Neuronal stem cell (in vitro differentiated cells): Measurements from ENCODE around the gene GPD1.

ENCODE experiments used
- DNase-seq: peaks from one replicate; pipeline ENCODE4 v3.0.0-alpha.2; 2013; ENCODE audit warnings: low spot score
- H2AFZ ChIP-seq: one replicate; pipeline ENCODE4 v1.6.1; 2013; ENCODE audit warnings: mild to moderate bottlenecking, low read length, inconsistent platforms
- H2AK5ac ChIP-seq: 2 replicates; pipeline ENCODE4 v1.6.1; 2013; ENCODE audit warnings: low read depth, mild to moderate bottlenecking, inconsistent platforms, low read length, moderate library complexity, mixed read lengths
- H2BK120ac ChIP-seq: 2 replicates; pipeline ENCODE4 v1.6.1; 2013; ENCODE audit warnings: low read depth, mild to moderate bottlenecking, inconsistent platforms, low read length, moderate library complexity, mixed read lengths
- H2BK12ac ChIP-seq: one replicate; pipeline ENCODE4 v1.6.1; 2013; ENCODE audit warnings: low read length, inconsistent platforms
- H2BK15ac ChIP-seq: 2 replicates; pipeline ENCODE4 v1.6.1; 2013; ENCODE audit warnings: mild to moderate bottlenecking, low read length, inconsistent platforms, mixed read lengths
- H2BK5ac ChIP-seq: one replicate; pipeline ENCODE4 v1.6.1; 2013; ENCODE audit warnings: inconsistent platforms, mild to moderate bottlenecking, low read length, moderate library complexity
- H3K14ac ChIP-seq: one replicate; pipeline ENCODE4 v1.6.1; 2013; ENCODE audit warnings: low read length, inconsistent platforms
- H3K18ac ChIP-seq: 2 replicates; pipeline ENCODE4 v1.6.1; 2013; ENCODE audit warnings: low read length, inconsistent platforms
- H3K23ac ChIP-seq: 2 replicates; pipeline ENCODE4 v1.6.1; 2013; ENCODE audit warnings: low read depth, mild to moderate bottlenecking, mixed read lengths, low read length, inconsistent platforms; ENCODE audit not compliant: poor library complexity
- H3K27ac ChIP-seq: replicated peaks from 3 replicates; pipeline ENCODE4 v1.5.1; 2013; ENCODE audit warnings: low read length, inconsistent platforms
- H3K27me3 ChIP-seq, 3 experiments: 2 replicates each; pipeline ENCODE4 v1.6.1; 2013; ENCODE audit warnings: low read length in 3 of 3, mild to moderate bottlenecking in 2 of 3, inconsistent platforms in 1 of 3, low read depth in 1 of 3, mixed read lengths in 1 of 3, moderate library complexity in 1 of 3; ENCODE audit not compliant: control insufficient read depth in 3 of 3, insufficient read depth in 3 of 3
- H3K36me3 ChIP-seq, 2 donors: replicated peaks in 1 of 2; 2 replicates each; pipeline ENCODE4 v1.6.1; 2013; ENCODE audit warnings: low read length in 2 of 2; ENCODE audit not compliant: control insufficient read depth in 2 of 2, insufficient read depth in 2 of 2
- H3K4ac ChIP-seq: 2 replicates; pipeline ENCODE4 v1.6.1; 2013; ENCODE audit warnings: inconsistent platforms, mild to moderate bottlenecking, low read length, moderate library complexity
- H3K4me1 ChIP-seq, 2 donors: 1 replicate in 1 of 2; 2 replicates in 1 of 2; pipeline ENCODE4 v1.6.1; 2013; ENCODE audit warnings: low read length in 2 of 2, low read depth in 1 of 2; ENCODE audit not compliant: control insufficient read depth in 2 of 2, insufficient read depth in 1 of 2
- H3K4me2 ChIP-seq: one replicate; pipeline ENCODE4 v1.6.1; 2013; ENCODE audit warnings: mild to moderate bottlenecking, low read length, inconsistent platforms; ENCODE audit not compliant: insufficient read depth, poor library complexity, severe bottlenecking
- H3K4me3 ChIP-seq, 2 donors: 2 replicates each; pipeline ENCODE4 v1.5.1; 2013; ENCODE audit warnings: low read length in 2 of 2, mild to moderate bottlenecking in 2 of 2, inconsistent platforms in 1 of 2, moderate library complexity in 1 of 2
- H3K79me1 ChIP-seq: one replicate; pipeline ENCODE4 v1.6.1; 2013; ENCODE audit warnings: low read depth, mild to moderate bottlenecking, inconsistent platforms, low read length, moderate library complexity
- H3K9ac ChIP-seq: one replicate; pipeline ENCODE4 v1.6.1; 2013; ENCODE audit warnings: mild to moderate bottlenecking, low read depth, low read length, inconsistent platforms; ENCODE audit not compliant: poor library complexity
- H3K9me3 ChIP-seq, 2 donors: replicated peaks in 1 of 2; 2 replicates each; pipeline versions ENCODE3 to v1.6.1; 2013; ENCODE audit warnings: low read length in 2 of 2, mild to moderate bottlenecking in 2 of 2, inconsistent platforms in 1 of 2, low read depth in 1 of 2, mixed read lengths in 1 of 2, moderate library complexity in 1 of 2; ENCODE audit not compliant: control insufficient read depth in 2 of 2, insufficient read depth in 1 of 2
- H4K8ac ChIP-seq: one replicate; pipeline ENCODE4 v1.6.1; 2013; ENCODE audit warnings: low read depth, mild to moderate bottlenecking, inconsistent platforms, low read length, moderate library complexity
- H4K91ac ChIP-seq: one replicate; pipeline ENCODE4 v1.6.1; 2013; ENCODE audit warnings: low read length, low read depth, mild to moderate bottlenecking, inconsistent platforms; ENCODE audit not compliant: poor library complexity
- WGBS, 2 donors: extraction: QIAGEN DNeasy Blood & Tissue Kit; methylation state at CpG; one replicate each; pipeline ENCODE4 v1.1.7; 2013; ENCODE audit warnings: missing lambda C conversion rate in 2 of 2, mixed read lengths in 1 of 2; ENCODE audit not compliant: insufficient read length in 2 of 2, insufficient replicate concordance in 1 of 2; ENCODE audit errors: extremely low coverage in 2 of 2; 5-methylcytosine and 5-hydroxymethylcytosine counted together

Gene GPD1

DNA sequence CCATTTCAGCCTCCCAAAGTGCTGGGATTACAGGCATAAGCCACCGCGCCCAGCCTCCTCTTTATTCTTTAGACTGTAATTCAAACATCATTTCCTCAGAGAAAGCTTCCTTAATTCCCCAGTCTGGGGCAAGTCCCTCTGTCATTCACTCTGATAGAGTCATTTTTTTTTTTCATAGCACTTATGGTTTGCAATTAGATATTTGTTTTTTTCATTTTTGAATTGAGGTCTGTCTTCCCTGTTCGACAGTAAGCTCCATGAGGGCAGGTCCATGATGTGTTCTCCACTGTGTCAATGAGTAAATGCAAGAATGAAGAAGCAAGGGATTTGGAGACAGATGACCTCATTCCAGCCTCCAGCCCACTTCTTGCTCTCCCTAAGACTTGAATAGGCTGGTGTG is 34.3 kb upstream of the GPD1 start:
- Histone ChIP-seq H3K27ac (no peak overlapping the region), H3K18ac (no peak overlapping the region), H3K36me3 (no peaks in the 10 kb centered on the region), H4K8ac (no peak overlapping the region), H2BK15ac (no peak overlapping the region), H3K9me3 (no peaks in the 10 kb centered on the region), H3K4ac (no peak overlapping the region), H3K79me1 (no peaks in the 10 kb centered on the region), H2BK120ac (no peak overlapping the region), H3K4me2 (no peak overlapping the region), H2BK5ac (no peak overlapping the region), H3K14ac (no peak overlapping the region), H3K9ac (no peak overlapping the region), H3K27me3 (no peaks in the 10 kb centered on the region), H2AFZ (no peak overlapping the region), H4K91ac (no peak overlapping the region), H2AK5ac (no peak overlapping the region), H3K23ac (no peak overlapping the region), H3K4me3 (no peak overlapping the region), H2BK12ac (no peak overlapping the region), H3K4me1 (peaks cover 8 to 34% of the 10 kb centered on the region in 2 donors)
- DNase-seq: no peak
- no CpG with 5 or more reads among the region's 3 CpGs for WGBS, 2 donors

DNA sequence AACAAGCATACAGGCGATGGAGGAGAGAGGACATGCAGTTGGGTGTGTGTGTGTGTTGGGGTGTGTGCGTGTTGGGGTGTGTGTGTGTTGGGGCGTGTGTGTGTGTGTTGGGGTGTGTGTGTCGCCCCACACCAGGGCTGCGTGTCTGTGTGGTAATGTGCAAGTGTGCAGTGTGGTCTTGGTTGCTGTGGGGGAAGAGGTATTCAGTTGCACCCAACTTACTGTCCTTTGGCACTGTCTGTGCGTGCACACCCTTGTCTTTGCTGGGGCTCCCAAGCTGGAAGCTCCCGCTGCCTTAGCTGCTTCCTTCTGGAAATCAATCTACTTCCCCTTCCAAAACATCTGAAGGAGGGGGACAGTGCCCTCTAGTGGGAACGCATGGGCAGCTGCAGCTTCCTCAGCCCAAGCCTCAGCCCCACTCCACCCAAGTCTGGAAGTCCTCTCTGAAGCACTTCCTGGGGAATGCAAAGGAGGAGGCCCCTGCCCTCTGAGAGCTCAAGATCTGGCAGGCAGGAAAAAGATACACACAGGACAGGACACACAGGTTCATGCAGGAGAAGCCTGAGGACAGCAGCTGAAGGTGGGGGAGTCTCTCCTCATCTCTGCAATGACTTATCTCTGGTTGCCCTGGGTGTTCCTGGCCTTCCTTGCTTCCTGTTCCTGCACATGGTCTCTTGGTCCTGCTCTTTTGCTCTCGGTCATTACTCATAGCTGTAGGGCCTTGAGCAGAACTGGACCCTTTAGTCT is 33.3 kb upstream of the GPD1 start:
- H2BK15ac ChIP-seq: no peak overlapping the region
- DNase-seq: peak; percentile 80
- H3K79me1 ChIP-seq: no peaks in the 10 kb centered on the region
- H3K23ac ChIP-seq: no peak overlapping the region
- H3K4ac ChIP-seq: no peak overlapping the region
- H3K4me3 ChIP-seq: no peak overlapping the region
- H3K18ac ChIP-seq: peak overlapping the region; percentile 50
- H4K8ac ChIP-seq: no peak overlapping the region
- H3K36me3 ChIP-seq: no peaks in the 10 kb centered on the region
- no peak overlapping the region for H3K14ac ChIP-seq
- no peak overlapping the region for H3K9ac ChIP-seq
- H2BK5ac ChIP-seq: no peak overlapping the region
- peak overlapping the region; percentile 39 for H2AFZ ChIP-seq
- H3K9me3 ChIP-seq: no peaks in the 10 kb centered on the region
- H2BK120ac ChIP-seq: no peak overlapping the region
- no peak overlapping the region for H4K91ac ChIP-seq
- no peaks in the 10 kb centered on the region for H3K27me3 ChIP-seq
- H2BK12ac ChIP-seq: no peak overlapping the region
- H3K4me1 ChIP-seq: peaks cover 10 to 38% of the 10 kb centered on the region in 2 donors
- H3K27ac ChIP-seq: no peak overlapping the region
- no peak overlapping the region for H2AK5ac ChIP-seq
- WGBS, 2 donors: 100% methylated on average over 2 of the region's 9 CpGs; no CpG with 5 or more reads in 1 of the 2 donors
- H3K4me2 ChIP-seq: no peak overlapping the region

GRCh38 chr12:50072198-50072907 is 31.5 kb upstream of the GPD1 start:
- Histone ChIP-seq H4K91ac (peak overlapping the region; percentile 87), H3K9me3 (no peaks in the 10 kb centered on the region), H3K36me3 (no peaks in the 10 kb centered on the region), H4K8ac (no peak overlapping the region), H3K14ac (no peak overlapping the region), H3K79me1 (no peaks in the 10 kb centered on the region), H3K27me3 (no peaks in the 10 kb centered on the region), H2BK15ac (no peak overlapping the region), H3K18ac (no peak overlapping the region), H2AFZ (peak overlapping the region; percentile 67), H3K4ac (no peak overlapping the region), H2BK12ac (no peak overlapping the region), H3K9ac (no peak overlapping the region), H2AK5ac (peak overlapping the region; percentile 18), H2BK120ac (no peak overlapping the region), H3K4me1 (peaks cover 7 to 25% of the 10 kb centered on the region in 2 donors), H3K23ac (no peak overlapping the region), H3K4me2 (no peak overlapping the region), H3K4me3 (no peak overlapping the region), H3K27ac (no peak overlapping the region), H2BK5ac (no peak overlapping the region)
- WGBS, 2 donors: no CpG with 5 or more reads among the region's 10 CpGs
- DNase-seq: no peak

GRCh38 chr12:50073206-50073605 is 30.6 kb upstream of the GPD1 start:
- no peak overlapping the region for H3K18ac ChIP-seq
- no peaks in the 10 kb centered on the region for H3K36me3 ChIP-seq
- no peak overlapping the region for H2BK12ac ChIP-seq
- H3K23ac ChIP-seq: no peak overlapping the region
- no CpG with 5 or more reads among the region's 7 CpGs for whole genome bisulfite sequencing, 2 donors
- no peak overlapping the region for H4K91ac ChIP-seq
- no peak overlapping the region for H4K8ac ChIP-seq
- H2BK5ac ChIP-seq: no peak overlapping the region
- H3K79me1 ChIP-seq: no peaks in the 10 kb centered on the region
- no peak overlapping the region for H3K27ac ChIP-seq
- no peak for DNase-seq
- H2BK120ac ChIP-seq: no peak overlapping the region
- H2AK5ac ChIP-seq: peak overlapping the region; percentile 18
- H3K9ac ChIP-seq: no peak overlapping the region
- no peak overlapping the region for H3K4me2 ChIP-seq
- no peak overlapping the region for H2AFZ ChIP-seq
- no peak overlapping the region for H3K4me3 ChIP-seq
- no peaks in the 10 kb centered on the region for H3K9me3 ChIP-seq
- H3K14ac ChIP-seq: no peak overlapping the region
- no peak overlapping the region for H2BK15ac ChIP-seq
- H3K27me3 ChIP-seq: peaks cover 0 to 2% (median 0%) of the 10 kb centered on the region in 3 experiments
- H3K4me1 ChIP-seq: peaks cover 7 to 25% of the 10 kb centered on the region in 2 donors
- no peak overlapping the region for H3K4ac ChIP-seq
